Spinal cord (tissue), 10 donors: ENCODE results near the gene MUC2. TPM values are rescaled to one million over a fixed set of nuclear protein-coding genes. Genes with fewer than 3 reads are reported as not detected.

ENCODE experiments used
- DNase-seq, 6 donors: peaks; one replicate each; pipeline versions ENCODE4 v3.0.0 to v3.0.0-alpha.2; 2013 to 2015; ENCODE audit warnings: low spot score in 6 of 6, low read depth in 4 of 6
- H3K27ac ChIP-seq: one replicate; pipeline ENCODE4 v1.5.1; 2013; ENCODE audit warnings: low read depth, low read length, control low read depth
- H3K27me3 ChIP-seq: one replicate; pipeline ENCODE4 v1.6.1; 2013; ENCODE audit warnings: low read length; ENCODE audit not compliant: control insufficient read depth, insufficient read depth
- H3K36me3 ChIP-seq: one replicate; pipeline ENCODE4 v1.6.1; 2013; ENCODE audit warnings: low read length; ENCODE audit not compliant: control insufficient read depth, insufficient read depth
- H3K4me1 ChIP-seq: one replicate; pipeline ENCODE4 v1.6.1; 2013; ENCODE audit warnings: low read length; ENCODE audit not compliant: control insufficient read depth, insufficient read depth
- H3K4me3 ChIP-seq: one replicate; pipeline ENCODE4 v1.5.1; 2013; ENCODE audit warnings: low read depth, low read length, control low read depth
- H3K9me3 ChIP-seq: one replicate; pipeline ENCODE4 v1.6.1; 2013; ENCODE audit warnings: low read length; ENCODE audit not compliant: control insufficient read depth, insufficient read depth
- WGBS: methylation state at CpG from one replicate; pipeline ENCODE4 v1.1.5; 2013; ENCODE audit warnings: missing lambda C conversion rate; ENCODE audit not compliant: insufficient coverage; 5-methylcytosine and 5-hydroxymethylcytosine counted together
- polyA plus RNA-seq, 2 donors: library from polyadenylated mRNA; unstranded; fragments of 120-200 nt; gene quantifications; one replicate each; pipeline ENCODE4 v1.2.1, GENCODE V29; 2013; ENCODE audit not compliant: insufficient read length in 2 of 2
- total RNA-seq, 2 donors: library from RNA; depleted of rRNA in 1 of 2; stranded (reverse); fragments of 120-200 nt in 1 of 2; fragments of >200 nt in 1 of 2; gene quantifications; one replicate each; pipeline versions ENCODE4 v1.2.3 to v1.2.4, GENCODE V29; 2013 to 2014
- donor health status: healthy.

The MUC2 gene
- total and polyA plus RNA-seq, 4 donors: not detected

DNA sequence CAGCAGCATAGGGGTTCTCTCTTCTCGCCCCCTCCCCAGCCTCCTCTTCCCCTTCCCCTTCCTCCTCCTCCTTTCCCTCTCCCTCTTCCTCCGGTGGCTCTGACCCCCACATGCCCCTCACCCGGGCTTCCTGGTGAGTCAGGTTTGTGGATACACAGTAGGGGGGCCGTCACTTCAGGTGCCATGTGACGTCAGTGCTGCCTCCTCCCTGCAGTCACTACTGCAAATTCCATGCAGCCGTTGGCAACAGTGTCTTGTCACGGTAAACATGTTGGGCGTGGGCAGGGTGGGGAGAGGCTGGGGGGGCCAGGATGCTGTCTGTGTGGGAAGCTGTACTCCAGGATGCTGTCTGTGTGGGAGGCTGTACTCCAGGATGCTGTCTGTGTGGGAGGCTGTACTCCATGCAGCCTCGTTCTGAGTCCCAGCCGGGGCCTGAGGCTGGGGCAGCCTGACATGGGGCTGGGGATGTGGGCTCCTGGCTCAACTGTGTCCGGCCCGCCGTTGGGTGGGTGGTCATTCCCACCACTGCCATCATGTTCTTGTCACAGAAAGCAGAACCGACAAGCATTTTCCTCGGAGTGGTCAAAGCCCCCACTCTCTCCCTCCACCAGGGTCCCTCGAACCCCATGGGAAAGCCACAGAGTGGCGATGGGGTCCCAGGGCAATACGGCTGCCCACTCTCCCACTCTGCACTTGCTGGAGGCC, 2.4 kb upstream of the MUC2 start:
- H3K9me3 ChIP-seq: no peaks in the 10 kb centered on the region
- peaks cover 12% of the 10 kb centered on the region for H3K4me1 ChIP-seq
- 74% methylated on average over 12 of the region's 18 CpGs for WGBS
- H3K4me3 ChIP-seq: no peak overlapping the region
- no peak for DNase-seq
- H3K27me3 ChIP-seq: no peaks in the 10 kb centered on the region
- H3K36me3 ChIP-seq: no peaks in the 10 kb centered on the region
- no peak overlapping the region for H3K27ac ChIP-seq

DNA sequence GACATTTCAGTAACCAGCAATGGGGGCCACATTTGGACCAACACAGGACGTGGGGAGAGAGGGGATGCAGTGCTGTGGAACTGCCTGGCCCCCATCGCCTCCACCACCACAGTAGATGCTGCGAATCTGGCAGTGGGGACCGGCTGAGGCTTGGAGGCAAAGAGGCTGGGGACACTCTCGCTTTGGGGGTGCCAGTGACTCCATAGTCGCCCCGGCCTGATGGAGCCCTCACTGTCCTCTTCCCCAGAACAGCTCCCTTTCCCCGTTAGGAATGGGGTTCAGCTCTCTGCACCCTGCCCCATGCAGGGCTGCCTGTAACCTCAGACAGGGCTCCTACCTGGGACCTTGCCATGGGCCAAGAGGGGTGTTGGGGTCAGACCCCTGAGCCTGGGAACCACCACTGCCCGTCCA, 1.8 kb upstream of the MUC2 start:
- no peak for DNase-seq
- no peak overlapping the region for H3K27ac ChIP-seq
- H3K4me1 ChIP-seq: peaks cover 12% of the 10 kb centered on the region
- H3K27me3 ChIP-seq: no peaks in the 10 kb centered on the region
- H3K36me3 ChIP-seq: no peaks in the 10 kb centered on the region
- H3K9me3 ChIP-seq: no peaks in the 10 kb centered on the region
- WGBS: 85% methylated on average over 9 of the region's 9 CpGs
- H3K4me3 ChIP-seq: no peak overlapping the region

DNA sequence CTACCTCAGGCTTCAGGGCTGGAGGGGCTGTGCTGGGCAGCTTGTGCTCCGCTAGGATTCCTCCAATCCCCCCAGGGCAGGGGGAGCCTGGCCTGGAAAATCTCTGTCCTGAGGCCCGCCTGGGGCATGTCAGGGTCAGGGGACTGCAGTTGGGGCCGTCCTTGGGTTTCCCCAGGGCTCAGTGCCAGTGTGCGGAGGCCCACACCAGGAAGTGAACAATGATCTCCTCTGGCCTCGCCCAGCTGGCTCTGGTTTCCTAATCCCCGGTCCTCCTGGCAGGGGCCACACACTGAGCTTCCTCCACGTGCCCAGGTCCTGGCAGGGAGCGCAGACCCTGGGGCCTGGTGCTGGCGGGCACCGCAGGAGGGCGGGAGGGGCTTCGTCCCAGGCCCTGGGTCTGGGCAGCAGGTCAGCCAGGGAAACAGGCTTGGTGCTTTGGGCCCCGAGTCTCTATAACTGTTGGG, 1.4 kb upstream of the MUC2 start:
- Histone ChIP-seq H3K9me3 (no peaks in the 10 kb centered on the region), H3K4me3 (no peak overlapping the region), H3K27me3 (no peaks in the 10 kb centered on the region), H3K27ac (no peak overlapping the region), H3K4me1 (peaks cover 12% of the 10 kb centered on the region), H3K36me3 (no peaks in the 10 kb centered on the region)
- WGBS: 49% methylated on average over 13 of the region's 13 CpGs
- peak in 1 of 6 donors; percentile 40 for DNase-seq

DNA sequence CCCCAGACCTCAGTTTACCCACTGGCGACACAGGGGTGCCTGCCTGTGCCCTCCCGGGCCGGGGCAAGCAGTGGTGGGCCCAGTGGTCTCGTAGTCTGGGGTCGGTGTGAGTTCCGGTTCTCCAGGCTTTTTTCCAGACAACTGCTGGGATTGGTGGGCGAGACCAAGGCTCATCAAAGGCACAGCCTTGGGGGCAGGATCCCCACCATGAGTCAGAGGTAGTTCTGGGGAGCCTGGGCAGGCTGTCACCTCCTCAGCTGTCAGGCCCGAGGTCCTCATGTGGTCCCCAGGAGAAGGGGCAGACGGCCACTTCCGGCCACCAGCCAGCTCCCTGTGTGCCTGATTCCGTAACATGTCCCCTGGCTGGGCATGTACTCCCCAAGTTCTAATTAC, 827 bp upstream of the MUC2 start:
- Histone ChIP-seq H3K4me1 (peaks cover 12% of the 10 kb centered on the region), H3K36me3 (no peaks in the 10 kb centered on the region), H3K4me3 (no peak overlapping the region), H3K9me3 (no peaks in the 10 kb centered on the region), H3K27ac (no peak overlapping the region), H3K27me3 (no peaks in the 10 kb centered on the region)
- WGBS: 91% methylated on average over 11 of the region's 11 CpGs
- no peak for DNase-seq

DNA sequence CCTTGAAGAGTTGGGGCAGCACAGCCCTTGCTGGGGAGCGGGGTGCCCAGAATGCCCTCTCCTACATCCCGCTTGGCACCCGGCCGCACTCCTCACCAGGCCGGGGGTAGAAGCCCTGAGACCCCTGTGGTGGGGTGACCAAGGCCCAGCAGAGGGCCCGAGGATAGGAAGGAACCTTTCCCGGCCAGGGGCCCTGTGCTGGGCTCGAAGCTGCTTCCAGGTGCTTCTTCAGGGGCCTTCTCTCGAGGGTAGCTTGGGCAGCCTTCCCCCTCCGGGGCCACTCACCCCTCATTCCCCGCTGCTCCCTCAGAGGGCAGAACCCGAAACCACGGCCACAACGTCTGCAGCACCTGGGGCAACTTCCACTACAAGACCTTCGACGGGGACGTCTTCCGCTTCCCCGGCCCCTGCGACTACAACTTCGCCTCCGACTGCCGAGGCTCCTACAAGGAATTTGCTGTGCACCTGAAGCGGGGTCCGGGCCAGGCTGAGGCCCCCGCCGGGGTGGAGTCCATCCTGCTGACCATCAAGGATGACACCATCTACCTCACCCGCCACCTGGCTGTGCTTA, 752 bp downstream of the MUC2 start:
- WGBS: 88% methylated on average over 27 of the region's 28 CpGs

DNA sequence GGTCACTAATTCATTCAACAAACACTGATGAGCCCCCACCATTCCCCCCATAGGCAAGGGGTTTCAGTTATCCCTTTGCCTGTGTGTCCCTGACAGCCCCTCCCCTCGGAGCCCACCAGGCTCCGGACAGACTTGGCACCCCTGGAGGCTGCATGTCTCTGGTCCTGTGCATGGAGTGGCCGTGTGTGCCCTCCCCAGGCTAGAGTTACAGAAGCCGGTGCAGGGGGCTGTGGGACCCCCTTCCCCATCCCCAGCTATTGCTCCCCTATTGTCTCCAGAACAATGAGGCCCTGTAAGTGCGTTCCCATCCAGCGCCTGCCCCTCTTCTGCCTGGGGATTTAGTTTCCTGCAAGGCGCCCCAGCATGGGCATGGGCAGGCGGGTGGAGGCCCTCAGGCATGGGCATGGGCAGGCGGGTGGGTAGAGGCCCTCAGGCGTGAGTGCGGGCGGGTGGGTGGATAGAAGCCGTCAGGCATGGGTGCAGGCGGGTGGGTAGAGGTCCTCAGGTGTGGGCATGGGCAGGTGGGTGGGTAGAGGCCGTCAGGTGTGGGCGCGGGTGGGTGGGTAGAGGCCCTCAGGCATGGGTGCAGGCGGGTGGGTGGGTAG, 1.5 kb downstream of the MUC2 start:
- WGBS: 65% methylated on average over 15 of the region's 18 CpGs

More for the DNA sequence above, 752 bp downstream of the MUC2 start:
- H3K36me3 ChIP-seq: no peaks in the 10 kb centered on the region
- no peak overlapping the region for H3K4me3 ChIP-seq
- H3K27ac ChIP-seq: no peak overlapping the region
- no peaks in the 10 kb centered on the region for H3K27me3 ChIP-seq
- H3K9me3 ChIP-seq: no peaks in the 10 kb centered on the region
- peaks cover 12% of the 10 kb centered on the region for H3K4me1 ChIP-seq
- DNase-seq: no peak

DNA sequence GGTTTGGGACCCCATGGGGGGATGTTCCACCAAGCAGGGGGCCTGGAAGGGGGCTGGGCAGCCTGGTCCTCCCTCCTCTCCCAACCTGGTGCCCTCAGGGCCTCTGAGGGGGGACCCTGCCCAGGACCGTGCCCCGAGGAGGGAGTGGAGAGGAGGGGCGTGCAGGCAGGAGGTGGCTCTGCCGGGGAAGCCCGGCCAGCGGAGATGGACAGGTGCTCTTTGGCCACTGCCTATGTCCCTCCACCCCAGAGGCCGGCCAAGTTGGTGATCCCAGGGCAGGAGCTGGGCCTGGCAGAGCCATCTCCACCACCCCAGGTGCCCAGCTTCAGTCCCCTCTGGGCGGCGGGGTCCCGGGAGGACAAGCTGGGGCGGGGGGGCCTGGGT, 2.4 kb downstream of the MUC2 start:
- H3K27ac ChIP-seq: no peak overlapping the region
- no peaks in the 10 kb centered on the region for H3K27me3 ChIP-seq
- DNase-seq: no peak
- 84% methylated on average over 11 of the region's 11 CpGs for WGBS
- no peaks in the 10 kb centered on the region for H3K36me3 ChIP-seq
- no peaks in the 10 kb centered on the region for H3K9me3 ChIP-seq
- H3K4me3 ChIP-seq: no peak overlapping the region
- H3K4me1 ChIP-seq: peaks cover 12% of the 10 kb centered on the region

More for the DNA sequence above, 1.5 kb downstream of the MUC2 start:
- Histone ChIP-seq H3K4me1 (peaks cover 12% of the 10 kb centered on the region), H3K9me3 (no peaks in the 10 kb centered on the region), H3K36me3 (no peaks in the 10 kb centered on the region), H3K27ac (no peak overlapping the region), H3K27me3 (no peaks in the 10 kb centered on the region), H3K4me3 (no peak overlapping the region)
- no peak for DNase-seq

DNA sequence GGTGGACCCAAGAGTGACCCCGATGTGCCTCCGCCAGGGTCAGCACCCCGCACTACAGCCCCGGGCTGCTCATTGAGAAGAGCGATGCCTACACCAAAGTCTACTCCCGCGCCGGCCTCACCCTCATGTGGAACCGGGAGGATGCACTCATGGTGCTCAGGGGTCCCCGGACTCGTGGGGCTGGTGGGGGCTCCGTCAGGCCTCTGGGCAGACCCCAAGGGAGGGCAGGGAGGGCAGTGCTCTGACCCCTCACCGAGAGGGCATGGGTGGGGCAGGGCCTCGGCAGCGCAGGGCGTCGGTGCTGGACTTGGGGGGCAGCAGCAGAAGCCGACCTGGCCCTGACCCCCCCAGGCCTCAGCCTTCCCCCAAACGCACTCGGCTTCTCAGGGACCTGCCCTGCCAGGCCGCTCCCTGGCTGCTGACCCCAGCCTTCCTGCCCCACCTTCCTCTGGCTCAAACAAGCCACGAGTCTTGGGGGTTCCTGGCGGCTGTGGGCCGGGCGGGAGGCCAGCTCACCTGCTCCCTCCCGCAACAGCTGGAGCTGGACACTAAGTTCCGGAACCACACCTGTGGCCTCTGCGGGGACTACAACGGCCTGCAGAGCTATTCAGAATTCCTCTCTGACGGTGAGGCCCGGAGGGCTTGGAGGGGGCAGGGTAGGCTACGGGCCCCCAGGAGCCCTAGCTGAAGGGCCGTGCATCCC, 2.9 kb downstream of the MUC2 start:
- H3K4me3 ChIP-seq: no peak overlapping the region
- no peaks in the 10 kb centered on the region for H3K27me3 ChIP-seq
- peaks cover 12% of the 10 kb centered on the region for H3K4me1 ChIP-seq
- no peaks in the 10 kb centered on the region for H3K9me3 ChIP-seq
- no peak for DNase-seq
- WGBS: 76% methylated on average over 32 of the region's 33 CpGs
- no peaks in the 10 kb centered on the region for H3K36me3 ChIP-seq
- H3K27ac ChIP-seq: no peak overlapping the region

DNA sequence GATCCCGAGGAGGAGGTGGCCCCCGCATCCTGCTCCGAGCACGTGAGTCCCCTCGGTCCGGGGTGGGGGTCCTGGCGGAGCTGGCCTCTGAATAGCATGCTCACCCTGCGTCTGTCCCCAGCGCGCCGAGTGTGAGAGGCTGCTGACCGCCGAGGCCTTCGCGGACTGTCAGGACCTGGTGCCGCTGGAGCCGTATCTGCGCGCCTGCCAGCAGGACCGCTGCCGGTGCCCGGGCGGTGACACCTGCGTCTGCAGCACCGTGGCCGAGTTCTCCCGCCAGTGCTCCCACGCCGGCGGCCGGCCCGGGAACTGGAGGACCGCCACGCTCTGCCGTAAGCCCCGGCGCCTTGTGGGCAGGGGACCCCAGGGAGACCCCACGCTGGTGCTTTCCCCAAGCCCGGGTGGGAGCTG, 3.5 kb downstream of the MUC2 start:
- Histone ChIP-seq H3K4me3 (no peak overlapping the region), H3K27me3 (no peaks in the 10 kb centered on the region), H3K36me3 (no peaks in the 10 kb centered on the region), H3K4me1 (peaks cover 6% of the 10 kb centered on the region), H3K27ac (no peak overlapping the region), H3K9me3 (no peaks in the 10 kb centered on the region)
- WGBS: 87% methylated on average over 39 of the region's 39 CpGs
- DNase-seq: no peak
